C4-2B (cell line): ENCODE results near the gene TBCEL.

Source experiments
- H3K27ac ChIP-seq: fragments of 450-650 bp; 2 replicates; pipeline ENCODE4 v1.5.1; 2017
- ZFX ChIP-seq: fragments of 450-650 bp; IDR thresholded peaks from 2 replicates; pipeline ENCODE4 v1.6.1; 2017
- TF ChIP-seq, protein P1 (sequence below): fragments of 450-650 bp; conservative IDR thresholded peaks from 2 replicates; pipeline ENCODE4 v1.5.1; 2017; ENCODE audit warnings: mild to moderate bottlenecking

Gene TBCEL

DNA sequence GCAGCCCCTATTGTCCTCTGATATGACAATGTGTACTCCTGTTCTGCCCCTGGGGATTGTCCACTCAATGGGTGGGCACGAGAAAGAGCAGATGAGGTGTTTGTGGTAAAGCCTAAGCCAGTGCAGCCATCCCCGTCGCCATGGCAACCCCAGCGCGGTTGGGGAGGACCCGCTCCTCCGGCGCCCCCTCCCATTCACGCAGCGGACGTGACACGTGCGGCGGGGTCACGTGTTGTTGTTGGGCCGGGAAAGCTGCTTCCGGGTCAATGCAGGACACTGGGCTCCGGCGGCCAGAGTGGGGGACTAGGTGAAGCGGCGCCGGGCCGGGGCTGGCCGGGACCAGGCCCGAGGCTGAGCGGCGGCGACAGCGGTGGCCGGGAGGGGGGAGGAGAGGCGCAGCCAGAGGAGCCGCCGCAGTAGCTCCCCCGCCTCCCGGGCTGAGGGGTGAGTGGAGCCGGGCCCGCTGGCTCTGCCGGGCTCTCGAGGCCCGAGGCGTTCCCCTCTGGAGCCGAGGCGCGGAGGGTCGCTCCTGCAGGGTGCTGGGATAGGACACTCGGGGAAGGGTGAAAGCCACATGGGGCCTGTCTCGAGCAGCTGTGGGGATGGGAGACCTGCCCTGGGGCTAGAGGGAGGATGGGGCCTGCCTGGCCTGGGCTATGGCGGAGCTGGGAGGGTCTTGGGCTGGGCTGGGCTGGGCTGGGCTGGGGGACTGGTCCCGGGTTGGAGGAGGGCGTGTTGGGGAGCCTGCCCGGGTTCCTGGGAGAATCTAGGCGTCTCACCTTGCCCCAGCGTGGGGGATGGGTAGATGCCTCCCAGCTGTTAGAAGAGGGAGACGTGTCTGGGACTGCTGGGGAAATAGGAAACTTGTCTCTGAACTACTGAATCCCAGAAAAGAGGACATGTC, at the start of gene TBCEL:
Gene TBCEL, plus strand, starts transcription at position 255 of the 904 bp plus-strand sequence. CDS start 21,589 bp downstream, outside the sequence.
- TF ChIP-seq, protein P1, sequence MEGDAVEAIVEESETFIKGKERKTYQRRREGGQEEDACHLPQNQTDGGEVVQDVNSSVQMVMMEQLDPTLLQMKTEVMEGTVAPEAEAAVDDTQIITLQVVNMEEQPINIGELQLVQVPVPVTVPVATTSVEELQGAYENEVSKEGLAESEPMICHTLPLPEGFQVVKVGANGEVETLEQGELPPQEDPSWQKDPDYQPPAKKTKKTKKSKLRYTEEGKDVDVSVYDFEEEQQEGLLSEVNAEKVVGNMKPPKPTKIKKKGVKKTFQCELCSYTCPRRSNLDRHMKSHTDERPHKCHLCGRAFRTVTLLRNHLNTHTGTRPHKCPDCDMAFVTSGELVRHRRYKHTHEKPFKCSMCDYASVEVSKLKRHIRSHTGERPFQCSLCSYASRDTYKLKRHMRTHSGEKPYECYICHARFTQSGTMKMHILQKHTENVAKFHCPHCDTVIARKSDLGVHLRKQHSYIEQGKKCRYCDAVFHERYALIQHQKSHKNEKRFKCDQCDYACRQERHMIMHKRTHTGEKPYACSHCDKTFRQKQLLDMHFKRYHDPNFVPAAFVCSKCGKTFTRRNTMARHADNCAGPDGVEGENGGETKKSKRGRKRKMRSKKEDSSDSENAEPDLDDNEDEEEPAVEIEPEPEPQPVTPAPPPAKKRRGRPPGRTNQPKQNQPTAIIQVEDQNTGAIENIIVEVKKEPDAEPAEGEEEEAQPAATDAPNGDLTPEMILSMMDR = no peak
- peak; percentile 94 for TF ChIP-seq ZFX
- peak within 1 kb of the TSS; percentile 90 for H3K27ac ChIP-seq

DNA sequence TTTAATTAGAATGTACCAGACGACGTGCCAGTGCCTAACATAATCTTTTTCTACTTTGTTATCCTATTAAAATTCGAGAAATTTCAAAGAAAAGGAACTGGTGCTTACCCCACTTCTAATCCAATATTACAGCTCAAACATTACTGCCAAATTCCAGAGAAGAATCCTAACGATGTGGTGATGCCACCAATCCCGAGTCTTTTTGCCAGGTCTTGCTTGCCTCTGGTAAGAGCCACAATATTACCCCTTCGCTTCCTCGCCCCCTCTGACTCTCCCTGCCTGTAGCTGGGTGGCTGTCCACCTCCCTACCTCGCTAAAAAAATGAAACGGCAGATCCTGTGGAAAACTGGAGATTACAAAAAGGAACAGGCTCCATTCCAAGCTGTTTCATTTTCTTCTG, 49.4 kb upstream of the TBCEL start:
- TF ChIP-seq ZFX = no peak
- TF ChIP-seq, protein P1 = no peak
- H3K27ac ChIP-seq = no peak overlapping the region

GRCh38 chr11:120974965-120975364, 48.9 kb upstream of the TBCEL start:
- no peak for TF ChIP-seq ZFX
- TF ChIP-seq, protein P1 = no peak

DNA sequence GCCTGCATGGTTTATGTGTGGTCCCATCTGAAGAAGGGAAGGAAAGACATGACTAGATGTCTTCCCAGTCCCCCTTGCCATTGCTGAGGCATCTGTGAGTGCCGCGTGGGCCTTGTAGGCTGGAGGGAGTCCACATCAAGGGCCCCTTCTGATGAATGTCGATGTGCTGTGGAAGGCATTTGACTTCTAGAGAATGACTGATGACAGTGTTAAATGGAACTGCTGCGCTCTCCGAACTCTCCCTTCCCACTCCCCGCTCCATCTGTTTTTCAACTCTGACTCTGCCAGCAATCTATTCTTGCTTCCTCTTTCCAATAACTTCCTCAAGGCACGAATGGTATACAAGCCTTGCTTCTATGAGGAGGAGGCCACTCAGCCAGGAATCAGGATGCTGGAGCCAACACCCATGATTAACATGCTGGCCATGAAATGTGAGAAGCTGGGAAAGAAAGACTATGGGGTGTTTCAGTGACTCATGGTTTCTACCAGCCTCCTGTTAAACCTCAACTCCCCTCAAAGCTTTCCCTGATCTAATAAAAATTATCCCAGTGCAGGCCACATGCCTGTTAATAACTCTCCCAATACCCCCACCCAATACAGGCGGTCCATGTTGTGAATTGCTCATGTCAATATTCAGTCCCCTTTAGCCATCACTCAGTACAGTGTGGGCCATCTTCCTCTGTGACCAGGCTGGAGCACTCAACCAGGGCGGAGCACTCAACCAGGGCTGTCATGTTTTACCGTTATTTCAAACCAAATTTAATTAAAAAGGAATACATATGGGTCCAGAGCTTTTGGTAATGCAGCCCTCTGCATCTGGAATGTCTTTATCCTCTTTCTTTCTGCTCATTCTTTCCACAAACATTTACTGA, 46.4 kb upstream of the TBCEL start:
- TF ChIP-seq ZFX = no peak
- TF ChIP-seq, protein P1 = no peak
- no peak overlapping the region for H3K27ac ChIP-seq

More at GRCh38 chr11:120974965-120975364, 48.9 kb upstream of the TBCEL start:
- H3K27ac ChIP-seq = no peak overlapping the region

GRCh38 chr11:120978701-120979100, 45.2 kb upstream of the TBCEL start:
- no peak for TF ChIP-seq ZFX
- TF ChIP-seq, protein P1 = no peak
- no peak overlapping the region for H3K27ac ChIP-seq

DNA sequence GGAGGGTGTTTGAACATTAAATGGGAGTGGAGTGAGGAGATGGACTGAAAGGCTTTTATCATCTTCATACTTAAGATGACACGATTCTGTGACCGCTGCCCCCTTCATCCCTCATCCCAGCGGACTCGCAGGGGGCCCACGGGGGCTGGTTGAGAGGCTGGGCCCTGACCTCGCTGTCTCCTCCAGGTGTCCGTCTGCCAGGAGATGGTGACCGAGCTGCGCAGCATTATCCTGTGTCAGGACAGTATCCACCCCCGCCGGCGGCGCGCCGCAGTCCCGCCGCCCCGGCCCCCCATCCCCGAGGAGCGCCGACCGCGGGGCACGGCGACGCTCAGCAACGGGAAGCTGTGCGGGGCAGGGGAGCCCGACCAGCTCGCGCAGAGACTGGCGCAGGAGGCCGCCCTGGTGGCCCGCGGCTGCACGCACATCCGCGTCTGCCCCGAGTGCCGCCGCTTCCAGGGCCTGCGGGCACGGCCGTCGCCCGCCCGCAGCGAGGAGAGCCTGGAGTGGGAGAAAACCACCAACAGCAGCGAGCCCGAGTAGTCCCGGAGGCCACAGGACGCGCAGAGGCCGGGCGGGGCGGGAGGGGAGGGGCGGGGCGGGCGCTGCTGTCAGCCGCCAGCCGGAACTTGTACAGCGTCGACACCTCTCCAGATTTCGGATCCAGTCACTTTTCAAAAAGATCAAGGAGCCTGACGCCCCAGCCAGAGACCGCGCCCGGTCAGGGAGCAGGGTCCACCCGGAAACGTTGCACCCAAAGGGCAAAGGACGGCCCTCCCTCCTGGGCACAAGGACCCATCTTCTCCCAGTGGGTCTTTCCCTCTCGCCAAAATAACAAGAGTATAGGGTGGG, 38.0 kb upstream of the TBCEL start:
- peak overlapping the region; percentile 55 for H3K27ac ChIP-seq
- peak; percentile 49; the same call in 1 of the 2 replicates for TF ChIP-seq ZFX
- TF ChIP-seq, protein P1 = peak; percentile 67
